SK-N-SH (cell line): ENCODE data around the gene JPH3. TPM values are rescaled to one million over a fixed set of nuclear protein-coding genes. Genes with fewer than 3 reads are reported as not detected.

ENCODE experiments used
- CTCF ChIA-PET: fragments of 300-600, 350-600 bp; formaldehyde crosslinking; extraction: SDS; loops from one replicate; lab custom pipeline; 2021; lab: Yijun Ruan, JAX
- POLR2A ChIA-PET: fragments of 350-600 bp; sonication (Branson Sonifier 250); formaldehyde crosslinking; extraction: SDS; loops from one replicate; lab custom pipeline; 2020; ENCODE audit warnings: antibody characterized with exemption, inconsistent platforms; lab: Yijun Ruan, JAX
- DNase-seq: peaks from one replicate; pipeline ENCODE4 v3.0.0; 2012
- H2AFZ ChIP-seq: fragments of 200-600 bp; sonication (generic); 2 replicates; pipeline ENCODE4 v1.8.1; 2016; ENCODE audit warnings: antibody characterized with exemption, mild to moderate bottlenecking, low read depth
- H3F3A ChIP-seq: fragments of 200-600 bp; sonication (generic); replicated peaks from 2 replicates; pipeline ENCODE3; 2016; ENCODE audit warnings: antibody characterized with exemption, mild to moderate bottlenecking; ENCODE audit not compliant: insufficient read depth
- H3K27ac ChIP-seq, 2 experiments: fragments of 200-500 bp in 1 of 2; fragments of 200-600 bp in 1 of 2; sonication (Bioruptor generic) in 1 of 2; sonication (generic), shearing (Covaris generic) in 1 of 2; 2 replicates each; pipeline versions ENCODE4 v1.5.1 to v1.6.1; 2014 to 2016; ENCODE audit warnings: low read depth in 2 of 2, inconsistent platforms in 1 of 2, low read length in 1 of 2, mild to moderate bottlenecking in 1 of 2, mixed read lengths in 1 of 2
- H3K27me3 ChIP-seq: fragments of 200-600 bp; sonication (generic), shearing (Covaris generic); 2 replicates; pipeline ENCODE4 v1.6.1; 2016; ENCODE audit warnings: mixed run types; ENCODE audit not compliant: insufficient read depth
- H3K36me3 ChIP-seq, 2 experiments: fragments of 200-500 bp in 1 of 2; fragments of 200-600 bp in 1 of 2; sonication (Bioruptor generic) in 1 of 2; sonication (generic) in 1 of 2; replicated peaks in 1 of 2; 2 replicates each; pipeline versions ENCODE3 to v1.5.1; 2014 to 2016; ENCODE audit warnings: low read length in 1 of 2, mild to moderate bottlenecking in 1 of 2; ENCODE audit not compliant: insufficient read depth in 2 of 2, control insufficient read depth in 1 of 2
- H3K4me1 ChIP-seq, 2 experiments: fragments of 200-500 bp in 1 of 2; fragments of 200-600 bp in 1 of 2; sonication (Bioruptor generic) in 1 of 2; sonication (generic), shearing (Covaris generic) in 1 of 2; 2 replicates each; pipeline versions ENCODE4 v1.5.1 to v1.6.1; 2014 to 2016; ENCODE audit warnings: low read depth in 1 of 2, low read length in 1 of 2, mixed run types in 1 of 2; ENCODE audit not compliant: insufficient read depth in 2 of 2, control insufficient read depth in 1 of 2
- H3K4me2 ChIP-seq: fragments of 200-600 bp; sonication (generic), shearing (Covaris generic); 2 replicates; pipeline ENCODE4 v1.6.1; 2017; ENCODE audit warnings: mixed run types
- H3K4me3 ChIP-seq, 2 experiments: fragments of 200-500 bp in 1 of 2; fragments of 200-600 bp in 1 of 2; sonication (Bioruptor generic) in 1 of 2; sonication (generic), shearing (Covaris generic) in 1 of 2; 2 replicates each; pipeline versions ENCODE4 v1.5.1 to v1.8.1; 2014 to 2016; ENCODE audit warnings: low read depth in 2 of 2, inconsistent platforms in 1 of 2, low read length in 1 of 2, mild to moderate bottlenecking in 1 of 2, mixed read lengths in 1 of 2, moderate library complexity in 1 of 2
- H3K79me2 ChIP-seq: fragments of 200-600 bp; sonication (generic); 2 replicates; pipeline ENCODE4 v1.8.1; 2017; ENCODE audit warnings: mild to moderate bottlenecking; ENCODE audit not compliant: insufficient read depth
- H3K9ac ChIP-seq: fragments of 200-600 bp; sonication (generic); 2 replicates; pipeline ENCODE4 v1.6.1; 2017; ENCODE audit warnings: mixed run types
- H3K9me2 ChIP-seq: fragments of 200-600 bp; sonication (generic); 2 replicates; pipeline ENCODE4 v1.6.1; 2017; ENCODE audit warnings: mixed run types
- H3K9me3 ChIP-seq: fragments of 200-600 bp; sonication (generic); 2 replicates; pipeline ENCODE4 v1.6.1; 2017; ENCODE audit warnings: mixed run types, mild to moderate bottlenecking, moderate library complexity
- H4K20me1 ChIP-seq: fragments of 200-600 bp; sonication (generic); 2 replicates; pipeline ENCODE4 v1.6.1; 2017; ENCODE audit warnings: mild to moderate bottlenecking, mixed run types; ENCODE audit not compliant: insufficient read depth
- EP300 ChIP-seq, 2 experiments: IDR thresholded peaks; 2 replicates each; pipeline versions ENCODE4 v1.4.0 to v1.6.1; 2012; ENCODE audit warnings: borderline replicate concordance in 1 of 2, low read depth in 1 of 2, low read length in 1 of 2
- FOSL2 ChIP-seq: IDR thresholded peaks from 2 replicates; pipeline ENCODE4 v1.4.0; 2012; ENCODE audit warnings: low read depth, mild to moderate bottlenecking, moderate library complexity, borderline replicate concordance
- RAD21 ChIP-seq: IDR thresholded peaks from 2 replicates; pipeline ENCODE4 v1.6.1; 2012; ENCODE audit warnings: mild to moderate bottlenecking, low read length
- RXRA ChIP-seq: IDR thresholded peaks from 2 replicates; pipeline ENCODE4 v1.4.0; 2012; ENCODE audit warnings: low read depth, mild to moderate bottlenecking, borderline replicate concordance
- SIN3A ChIP-seq: IDR thresholded peaks from 2 replicates; pipeline ENCODE4 v1.6.1; 2012; ENCODE audit warnings: low read depth, mild to moderate bottlenecking, low read length, moderate library complexity, borderline replicate concordance
- WGBS: methylation state at CpG from one replicate; pipeline ENCODE4 v1.1.6; 2017; ENCODE audit warnings: low lambda C conversion rate; 5-methylcytosine and 5-hydroxymethylcytosine counted together
- polyA plus RNA-seq, 3 experiments: library from polyadenylated mRNA; depleted of rRNA; stranded (reverse); fragments of >200 nt; gene quantifications; 2 replicates each; pipeline ENCODE4 v1.2.3, GENCODE V29; 2012
- TF ChIP-seq, protein P1 (sequence below): IDR thresholded peaks from 2 replicates; pipeline ENCODE4 v1.4.0; 2012; ENCODE audit warnings: low read depth, borderline replicate concordance
- TF ChIP-seq, protein P2 (sequence below): IDR thresholded peaks from 2 replicates; pipeline ENCODE4 v1.6.1; 2012; ENCODE audit warnings: mild to moderate bottlenecking, low read depth, low read length, moderate library complexity
- TF ChIP-seq, protein P3 (sequence below): fragments of 150-350 bp; IDR thresholded peaks from 2 replicates; pipeline ENCODE4 v1.6.1; 2016; ENCODE audit warnings: mild to moderate bottlenecking, low read depth, low read length

The JPH3 gene
- polyA plus RNA-seq, 1 of the 3 experiments (the other 2 are of a cell fraction): 0.25 TPM

DNA sequence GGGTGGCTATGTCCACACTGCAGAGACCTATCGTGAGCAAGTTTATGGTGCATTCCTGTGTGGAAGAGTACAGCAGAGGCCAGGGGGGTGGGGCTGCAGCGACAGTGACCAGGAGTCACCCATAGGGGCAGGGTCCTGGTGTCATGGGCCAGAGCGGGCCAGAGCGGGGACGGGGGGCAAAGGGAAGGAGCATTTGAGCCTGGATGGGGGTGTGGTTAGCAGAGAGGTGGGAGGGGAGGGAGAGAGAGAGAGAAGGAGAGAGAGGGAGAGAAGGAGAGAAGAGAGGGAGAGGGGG, 17.8 kb downstream of the JPH3 start (continued):
- TF ChIP-seq, protein P1, sequence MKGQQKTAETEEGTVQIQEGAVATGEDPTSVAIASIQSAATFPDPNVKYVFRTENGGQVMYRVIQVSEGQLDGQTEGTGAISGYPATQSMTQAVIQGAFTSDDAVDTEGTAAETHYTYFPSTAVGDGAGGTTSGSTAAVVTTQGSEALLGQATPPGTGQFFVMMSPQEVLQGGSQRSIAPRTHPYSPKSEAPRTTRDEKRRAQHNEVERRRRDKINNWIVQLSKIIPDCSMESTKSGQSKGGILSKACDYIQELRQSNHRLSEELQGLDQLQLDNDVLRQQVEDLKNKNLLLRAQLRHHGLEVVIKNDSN: no peak
- TF ChIP-seq RXRA: no peak
- TF ChIP-seq EP300 (IDR thresholded peaks at IDR 0.05; ENCODE audit: borderline replicate concordance in 1 of 2, low read depth in 1 of 2, low read length in 1 of 2): no peak

DNA sequence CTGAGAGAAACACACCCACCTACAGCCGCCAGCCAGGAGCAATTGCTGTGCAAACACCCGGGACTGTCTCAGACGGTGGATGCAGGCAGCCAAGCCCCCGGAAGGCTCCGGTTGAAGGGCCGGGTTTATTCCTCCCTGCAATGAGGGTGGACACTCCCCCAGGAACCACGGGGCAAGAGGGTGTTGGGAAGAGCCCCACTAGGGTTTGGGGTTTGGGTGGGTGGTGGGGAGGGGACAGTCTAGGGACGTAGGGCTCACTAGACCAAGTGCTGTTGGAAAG, 19.2 kb downstream of the JPH3 start:
- Histone ChIP-seq H3K27ac (no peak overlapping the region), H3K4me3 (no peak overlapping the region), H3K36me3 (no peaks in the 10 kb centered on the region), H3K4me2 (no peak overlapping the region), H4K20me1 (no peaks in the 10 kb centered on the region), H3K27me3 (no peaks in the 10 kb centered on the region; the same call in 1 of the 2 replicates), H3K79me2 (no peaks in the 10 kb centered on the region), H2AFZ (no peak overlapping the region), H3K9ac (no peak overlapping the region), H3F3A (no peaks in the 10 kb centered on the region), H3K4me1 (no peaks in the 10 kb centered on the region), H3K9me2 (no peaks in the 10 kb centered on the region), H3K9me3 (no peaks in the 10 kb centered on the region)
- TF ChIP-seq, protein P2, sequence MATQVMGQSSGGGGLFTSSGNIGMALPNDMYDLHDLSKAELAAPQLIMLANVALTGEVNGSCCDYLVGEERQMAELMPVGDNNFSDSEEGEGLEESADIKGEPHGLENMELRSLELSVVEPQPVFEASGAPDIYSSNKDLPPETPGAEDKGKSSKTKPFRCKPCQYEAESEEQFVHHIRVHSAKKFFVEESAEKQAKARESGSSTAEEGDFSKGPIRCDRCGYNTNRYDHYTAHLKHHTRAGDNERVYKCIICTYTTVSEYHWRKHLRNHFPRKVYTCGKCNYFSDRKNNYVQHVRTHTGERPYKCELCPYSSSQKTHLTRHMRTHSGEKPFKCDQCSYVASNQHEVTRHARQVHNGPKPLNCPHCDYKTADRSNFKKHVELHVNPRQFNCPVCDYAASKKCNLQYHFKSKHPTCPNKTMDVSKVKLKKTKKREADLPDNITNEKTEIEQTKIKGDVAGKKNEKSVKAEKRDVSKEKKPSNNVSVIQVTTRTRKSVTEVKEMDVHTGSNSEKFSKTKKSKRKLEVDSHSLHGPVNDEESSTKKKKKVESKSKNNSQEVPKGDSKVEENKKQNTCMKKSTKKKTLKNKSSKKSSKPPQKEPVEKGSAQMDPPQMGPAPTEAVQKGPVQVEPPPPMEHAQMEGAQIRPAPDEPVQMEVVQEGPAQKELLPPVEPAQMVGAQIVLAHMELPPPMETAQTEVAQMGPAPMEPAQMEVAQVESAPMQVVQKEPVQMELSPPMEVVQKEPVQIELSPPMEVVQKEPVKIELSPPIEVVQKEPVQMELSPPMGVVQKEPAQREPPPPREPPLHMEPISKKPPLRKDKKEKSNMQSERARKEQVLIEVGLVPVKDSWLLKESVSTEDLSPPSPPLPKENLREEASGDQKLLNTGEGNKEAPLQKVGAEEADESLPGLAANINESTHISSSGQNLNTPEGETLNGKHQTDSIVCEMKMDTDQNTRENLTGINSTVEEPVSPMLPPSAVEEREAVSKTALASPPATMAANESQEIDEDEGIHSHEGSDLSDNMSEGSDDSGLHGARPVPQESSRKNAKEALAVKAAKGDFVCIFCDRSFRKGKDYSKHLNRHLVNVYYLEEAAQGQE: no peak
- no peak for TF ChIP-seq FOSL2
- TF ChIP-seq RAD21: no peak
- TF ChIP-seq, protein P3, sequence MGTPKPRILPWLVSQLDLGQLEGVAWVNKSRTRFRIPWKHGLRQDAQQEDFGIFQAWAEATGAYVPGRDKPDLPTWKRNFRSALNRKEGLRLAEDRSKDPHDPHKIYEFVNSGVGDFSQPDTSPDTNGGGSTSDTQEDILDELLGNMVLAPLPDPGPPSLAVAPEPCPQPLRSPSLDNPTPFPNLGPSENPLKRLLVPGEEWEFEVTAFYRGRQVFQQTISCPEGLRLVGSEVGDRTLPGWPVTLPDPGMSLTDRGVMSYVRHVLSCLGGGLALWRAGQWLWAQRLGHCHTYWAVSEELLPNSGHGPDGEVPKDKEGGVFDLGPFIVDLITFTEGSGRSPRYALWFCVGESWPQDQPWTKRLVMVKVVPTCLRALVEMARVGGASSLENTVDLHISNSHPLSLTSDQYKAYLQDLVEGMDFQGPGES: no peak
- no peak for TF ChIP-seq SIN3A
- TF ChIP-seq, protein P1: no peak
- peak; percentile 22 for DNase-seq
- WGBS: 47% methylated on average over 8 of the region's 8 CpGs
- POLR2A ChIA-PET: no interaction called here
- CTCF ChIA-PET: interaction anchor here (6.6 kb wide), 1 partner anchor 14 kb away, joined by 81 read pairs; no protein-coding TSS in a partner anchor
